M059J (cell line): Measurements from ENCODE around the gene CCN2. TPM values are rescaled to one million over a fixed set of nuclear protein-coding genes. Genes with fewer than 3 reads are reported as not detected.
A peak's percentile ranks its signal among the peaks of the same experiment; 100 is the strongest.
"Not testable (repeated sequence)": the region's sequence is repeated elsewhere in the genome, so short reads cannot be mapped to it uniquely, and the experiment has no call there.

Experiments
- DNase-seq: peaks from one replicate; pipeline ENCODE4 v3.0.0-alpha.2; 2012; ENCODE audit warnings: low read depth
- total RNA-seq: library from RNA; depleted of rRNA; stranded (reverse); fragments of >200 nt; shearing (Covaris generic); gene quantifications from 2 replicates; pipeline ENCODE4 v1.2.3, GENCODE V29; 2014

Gene CCN2
- total RNA-seq, 1 experiment from 2014 or later: 76.7 TPM

GRCh38 chr6:131945971-131946370 is 5.2 kb downstream of the CCN2 start:
- DNase-seq: no peak

DNA sequence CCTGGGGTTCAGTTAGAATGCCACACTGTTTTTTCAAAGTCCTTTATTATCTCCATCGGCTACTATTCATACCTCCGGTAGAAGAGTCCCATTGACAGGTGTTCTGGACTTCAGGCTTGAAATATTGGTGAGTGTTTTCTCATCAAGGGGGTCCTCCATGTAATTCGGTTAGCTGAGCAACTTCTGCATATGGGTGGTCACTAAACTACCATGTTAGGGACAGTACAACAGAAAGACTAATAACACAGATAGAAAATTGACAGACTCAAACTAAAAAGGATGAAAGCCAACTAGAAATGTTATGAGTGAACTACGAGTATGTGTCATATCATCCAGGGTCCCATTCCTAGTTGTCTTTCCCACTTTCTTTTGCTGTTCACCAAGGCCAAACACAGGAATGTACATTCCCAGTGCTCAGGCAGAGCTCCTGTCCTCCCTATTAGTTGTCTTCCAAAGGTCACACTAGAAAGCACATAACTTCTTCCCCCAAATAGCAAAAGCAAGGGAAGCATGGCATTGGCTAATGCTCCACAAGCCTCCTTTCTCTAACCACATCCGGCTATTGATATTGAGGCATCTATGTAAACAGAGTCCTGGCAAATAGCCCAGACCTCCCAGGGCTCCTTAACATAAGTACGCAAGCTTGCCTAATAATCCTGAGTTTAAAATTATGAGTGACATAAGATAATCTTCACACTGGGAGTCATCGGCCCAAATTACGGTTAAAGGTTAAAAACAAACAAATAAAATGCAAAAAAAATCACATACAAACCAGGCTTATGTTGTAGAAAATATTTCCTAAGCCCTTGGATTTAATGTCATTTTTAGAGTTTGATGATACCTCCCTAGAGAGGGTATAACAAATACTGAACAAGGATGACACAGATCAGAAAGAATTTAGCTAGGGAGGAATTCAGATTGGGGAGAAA is 13.2 kb downstream of the CCN2 start:
- peak; percentile 80 for DNase-seq

DNA sequence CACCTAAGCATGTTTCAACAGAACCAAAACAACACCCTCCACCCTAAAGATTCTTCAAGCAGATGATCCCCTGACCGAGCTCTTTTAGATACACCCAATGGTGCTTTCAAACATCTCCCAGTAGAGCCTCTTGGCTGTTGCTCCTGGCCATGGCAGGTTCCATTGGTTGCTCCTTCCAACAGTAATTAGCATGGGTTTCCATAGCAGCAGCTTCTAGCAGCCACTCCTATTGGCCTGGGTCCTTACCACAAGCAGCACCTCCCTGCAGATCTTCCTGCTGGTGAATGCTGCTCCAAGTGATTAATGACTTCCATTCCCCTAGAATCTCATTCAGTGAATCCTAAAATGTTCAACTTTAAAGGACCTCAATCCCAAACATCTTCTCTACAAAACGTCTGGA is 13.9 kb downstream of the CCN2 start:
- peak; percentile 74 for DNase-seq

- no peak for DNase-seq
Observed at GRCh38 chr6:131936156-131936555, 15.0 kb downstream of the CCN2 start.

DNA sequence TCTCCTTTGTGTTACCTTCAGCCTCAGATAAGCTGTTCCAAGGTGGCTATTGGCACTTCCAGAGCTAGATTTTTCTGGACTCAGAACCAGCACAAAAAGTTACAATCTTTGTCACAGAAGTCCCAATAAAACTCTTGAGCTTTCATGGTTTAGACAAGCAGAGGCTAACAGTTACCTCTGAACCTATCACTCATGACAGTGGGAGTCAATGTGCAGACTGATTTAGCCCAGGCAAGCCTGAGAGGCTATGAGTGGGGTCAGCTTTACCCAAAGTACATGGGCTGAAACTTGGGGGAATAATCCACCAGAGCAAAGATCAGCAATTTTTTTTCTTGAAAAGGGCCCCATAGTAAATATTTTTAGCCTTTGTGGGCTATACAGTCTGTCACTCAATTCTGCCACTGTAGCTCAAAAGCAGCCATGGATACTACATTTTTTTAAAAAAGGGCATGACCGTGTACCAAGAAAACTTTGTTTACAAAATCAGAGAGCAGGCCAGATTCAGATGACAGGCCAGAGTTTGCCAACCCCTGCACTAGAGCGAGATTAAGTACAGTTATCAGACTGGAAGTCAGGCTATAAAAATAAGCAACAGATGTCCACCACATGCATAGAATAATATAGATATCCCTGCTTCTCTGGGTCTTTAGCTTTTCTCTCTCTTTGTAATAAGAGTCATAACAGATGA is 20.0 kb downstream of the CCN2 start:
- DNase-seq: no peak

GRCh38 chr6:131929976-131930375 is 21.2 kb downstream of the CCN2 start:
- no peak for DNase-seq

GRCh38 chr6:131929264-131929663 is 21.9 kb downstream of the CCN2 start:
- no peak for DNase-seq

GRCh38 chr6:131924881-131925474 is 26.2 kb downstream of the CCN2 start:
- peak; percentile 72 for DNase-seq

GRCh38 chr6:131923356-131923755 is 27.8 kb downstream of the CCN2 start:
- peak; percentile 70 for DNase-seq

DNA sequence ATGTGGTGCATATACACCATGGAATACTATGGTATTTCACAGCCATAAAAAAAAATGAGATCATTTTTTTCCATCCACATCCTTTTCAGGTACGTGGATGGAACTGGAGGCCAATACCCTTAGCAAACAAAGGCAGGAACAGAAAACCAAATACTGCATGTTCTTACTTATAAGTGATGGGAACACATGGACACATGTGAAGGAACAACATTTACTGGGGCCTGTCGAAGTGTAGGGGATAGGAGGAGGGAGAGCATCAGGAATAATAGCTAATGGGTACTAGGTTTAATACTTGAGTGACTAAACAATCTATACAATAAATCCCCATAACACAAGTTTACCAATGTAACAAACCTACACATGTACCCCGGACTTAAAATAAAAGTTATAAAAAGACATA is 30.5 kb downstream of the CCN2 start:
- no peak for DNase-seq

DNA sequence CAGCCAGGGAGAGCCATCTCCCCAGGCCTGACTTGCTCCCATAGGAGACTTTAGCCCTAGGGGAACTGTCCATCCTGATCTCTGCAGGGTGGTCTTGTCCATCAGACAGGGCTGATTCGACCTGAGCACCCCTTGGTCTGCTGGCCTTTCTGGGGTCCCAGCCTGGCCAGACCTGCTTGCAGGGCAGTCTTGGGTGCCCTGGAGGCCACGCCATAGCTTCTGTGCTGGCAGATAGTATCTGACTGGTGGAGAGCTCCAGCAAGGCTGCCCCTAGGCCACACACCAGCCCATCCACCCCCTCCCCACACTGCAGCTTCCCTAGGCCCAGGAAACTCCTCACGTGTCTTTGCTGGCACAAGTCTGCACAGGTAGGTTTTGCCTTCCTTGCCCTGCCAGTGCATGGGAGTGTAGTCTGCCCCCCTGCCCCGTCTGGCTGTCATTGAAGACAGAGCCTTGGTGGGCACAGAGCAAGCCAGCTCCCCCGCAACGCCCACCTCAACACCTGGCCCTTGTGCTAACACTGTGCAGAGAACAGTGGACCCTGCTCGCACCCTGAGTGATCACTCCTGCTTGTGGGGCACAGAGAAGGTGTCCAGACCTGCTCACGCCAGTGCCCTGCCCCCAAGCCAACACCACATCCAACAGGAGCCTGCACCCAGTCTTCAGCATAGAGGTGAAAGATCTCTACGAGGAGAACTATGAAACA is 32.4 kb downstream of the CCN2 start:
- DNase-seq: no peak

DNA sequence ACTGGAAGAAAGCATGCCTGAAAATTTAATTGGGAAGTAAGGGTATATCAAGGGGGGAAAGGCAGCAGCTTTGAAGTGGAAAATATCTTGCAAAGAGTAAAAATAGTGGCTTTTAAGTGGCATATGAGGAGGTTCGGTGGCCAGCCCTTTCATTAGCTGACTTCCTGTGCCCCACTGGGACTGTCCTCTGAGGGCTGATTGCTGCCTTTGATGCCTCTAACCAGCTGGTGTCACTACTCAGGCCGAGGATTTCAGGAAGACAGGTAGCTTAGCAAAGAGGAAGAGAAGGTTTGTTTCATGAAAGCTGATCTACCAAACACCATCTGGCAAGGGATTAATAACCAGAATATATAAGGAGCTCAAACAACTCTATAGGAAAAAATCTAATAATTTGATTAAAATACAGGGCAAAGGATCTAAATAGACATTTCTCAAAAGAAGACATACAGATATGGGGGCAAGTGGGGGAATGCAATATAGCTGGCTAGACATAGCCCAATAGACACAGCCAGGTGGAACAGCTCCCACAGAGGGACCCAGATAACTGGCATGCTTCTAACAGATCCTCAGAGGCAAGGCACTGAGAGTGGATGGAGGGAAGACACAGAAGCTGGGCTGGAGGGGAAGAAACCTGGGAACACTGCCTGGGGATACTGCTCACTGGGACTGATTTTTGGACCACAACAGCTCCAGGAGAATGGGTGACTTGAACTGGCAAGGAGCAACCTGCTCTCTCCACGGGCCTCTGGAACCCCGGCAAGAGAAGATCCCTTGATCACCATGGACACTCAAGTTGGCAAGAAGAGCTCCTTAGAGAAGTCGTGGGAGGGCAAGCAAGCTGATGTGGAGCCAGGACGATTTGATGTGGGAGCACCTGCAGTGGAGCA is 33.2 kb downstream of the CCN2 start:
- DNase-seq: no peak

DNA sequence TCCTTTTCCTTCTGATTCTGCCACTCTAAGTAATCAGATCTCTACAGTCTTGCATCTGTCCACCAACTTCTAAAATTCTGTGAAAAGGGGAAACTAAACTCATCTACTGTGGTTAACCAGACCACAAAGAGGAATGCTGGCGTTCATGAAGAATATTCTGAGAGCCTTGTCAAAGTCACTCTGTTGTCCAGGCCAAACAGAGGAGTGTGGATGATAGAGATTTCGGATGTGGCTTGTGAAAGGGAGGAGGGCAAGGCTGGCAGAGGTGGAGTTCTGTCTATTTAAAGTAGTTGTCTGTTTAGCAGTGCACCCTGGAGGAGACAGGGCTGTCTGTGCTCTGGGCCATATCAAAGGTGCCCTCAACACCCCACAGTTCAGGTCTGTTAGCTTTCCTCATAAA is 33.9 kb downstream of the CCN2 start:
- DNase-seq: peak; percentile 93

DNA sequence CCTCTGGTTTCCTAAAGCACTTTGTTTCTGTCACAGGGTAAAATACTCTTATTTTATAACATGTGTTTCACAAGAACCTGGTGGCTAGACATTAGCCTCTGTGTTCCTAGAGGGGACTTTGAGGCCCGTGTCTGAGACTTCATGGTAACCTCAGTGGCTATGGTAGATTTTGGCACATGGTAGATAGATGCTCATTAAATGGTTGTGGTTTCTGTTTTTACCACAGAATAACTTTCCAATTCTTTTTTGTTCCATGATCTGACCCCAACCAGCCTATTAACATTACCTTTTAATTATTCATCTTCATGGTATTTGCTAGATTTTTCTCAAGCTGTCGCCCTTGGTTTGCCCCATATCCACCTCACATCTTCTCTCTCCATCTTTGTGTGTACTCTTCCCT is 34.3 kb downstream of the CCN2 start:
- DNase-seq: peak; percentile 77

DNA sequence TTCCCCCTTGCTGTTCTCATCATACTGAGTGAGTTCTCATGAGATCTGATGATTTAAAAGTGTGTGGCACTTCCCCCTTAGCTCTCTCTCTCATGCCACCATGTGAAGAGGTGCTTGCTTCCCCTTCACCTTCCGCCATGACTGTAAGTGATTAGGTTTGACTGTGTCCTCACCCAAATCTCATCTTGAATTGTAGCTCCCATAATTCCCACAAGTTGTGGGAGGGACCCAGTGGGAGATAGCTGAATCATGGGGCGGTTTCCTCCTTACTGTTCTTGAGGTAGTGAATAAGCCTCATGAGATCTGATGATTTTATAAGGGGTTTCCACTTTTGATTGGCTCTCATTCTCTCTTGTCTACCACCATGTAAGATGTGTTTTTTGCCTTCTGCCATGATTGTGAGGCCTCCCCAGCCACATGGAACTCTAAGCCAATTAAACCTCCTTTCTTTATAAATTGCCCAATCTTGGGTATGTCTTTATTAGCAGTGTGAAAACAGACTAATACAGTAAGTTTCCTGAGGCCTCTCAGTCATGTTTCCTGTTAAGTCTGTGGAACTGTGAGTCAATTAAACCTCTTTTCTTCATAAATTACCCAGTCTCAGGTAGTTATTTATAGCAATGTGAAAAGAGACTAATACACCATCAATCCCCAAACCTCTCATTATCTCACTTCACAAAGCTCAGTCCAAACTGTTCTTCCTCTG is 34.9 kb downstream of the CCN2 start:
- DNase-seq: not testable (repeated sequence)

GRCh38 chr6:131914967-131915751 is 36.0 kb downstream of the CCN2 start:
- peak; percentile 78 for DNase-seq

DNA sequence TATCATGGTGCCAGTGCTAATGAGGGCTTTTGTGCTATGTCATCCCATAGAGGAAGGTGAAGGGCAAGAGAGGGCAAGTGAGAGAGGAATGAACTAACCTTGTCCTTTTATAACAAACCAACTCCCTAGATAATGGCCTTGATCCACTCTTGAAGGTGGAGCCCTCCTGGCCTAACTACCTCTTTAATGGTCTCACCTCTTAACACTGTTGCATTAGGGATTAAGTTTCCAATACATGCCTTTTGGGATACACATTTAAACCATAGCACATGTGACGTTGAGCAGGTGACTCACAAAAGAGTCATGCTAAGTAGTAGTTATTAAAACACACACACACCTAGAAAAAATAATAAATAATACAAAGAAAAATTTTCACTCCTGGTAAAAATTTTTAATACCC is 36.9 kb downstream of the CCN2 start:
- DNase-seq: peak; percentile 62

- DNase-seq: peak; percentile 37
Observed at GRCh38 chr6:131911951-131912350, 39.2 kb downstream of the CCN2 start.

- DNase-seq: no peak
Observed at GRCh38 chr6:131910956-131911355, 40.2 kb downstream of the CCN2 start.

DNA sequence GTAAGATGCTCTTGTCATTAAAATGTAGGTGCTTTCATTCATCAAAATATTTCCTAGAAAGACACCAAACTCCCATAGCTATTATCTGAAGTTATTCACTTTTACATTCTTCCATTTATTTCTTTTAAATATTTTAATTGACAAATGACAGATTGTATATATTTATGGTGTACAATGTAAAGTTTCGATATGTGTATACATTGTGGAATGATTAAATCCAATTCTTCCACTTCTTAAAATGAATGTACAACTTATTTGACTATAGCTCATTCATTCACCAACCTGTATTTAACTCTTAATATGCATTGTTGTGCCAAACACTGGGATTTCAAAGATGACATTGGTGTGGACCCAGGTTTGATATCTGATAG is 41.0 kb downstream of the CCN2 start:
- DNase-seq: no peak
